K562 treated with DMSO at 1 percent for 48 hours (cell line): Measurements from ENCODE around the gene MEF2A. TPM values are rescaled to one million over a fixed set of nuclear protein-coding genes. Genes with fewer than 3 reads are reported as not detected.

Experiments
- total RNA-seq: library from RNA; unstranded; fragments of 300-600 nt; gene quantifications from 2 replicates; pipeline ENCODE4 v1.2.3, GENCODE V29; 2022; ENCODE audit warnings: low replicate concordance; ENCODE audit errors: extremely low read depth

Gene MEF2A
- not detected in 2 replicates for total RNA-seq

GRCh38 chr15:99565299-99566156 is at the start of gene MEF2A:
Gene MEF2A, plus strand, starts transcription at chr15:99565984. Its CDS starts 67,136 bp downstream, at chr15:99633120.

GRCh38 chr15:99733268-99734039 is 167.7 kb downstream of the MEF2A start, which contains the start of gene LYSMD4:
Gene LYSMD4, minus strand, starts transcription at chr15:99733437. Its CDS starts 1,438 bp downstream, at chr15:99731999.

Other genes with a start within 250 kb of the MEF2A start
- not detected in 2 replicates for gene LYSMD4, start 167.5 kb downstream of the MEF2A start, total RNA-seq